Measurements from ENCODE around the gene RALY. TPM values are rescaled to one million over a fixed set of nuclear protein-coding genes. Genes with fewer than 3 reads are reported as not detected.

RALY gene
- total and polyA plus RNA-seq, 3 experiments from 2014 or later: 159 to 230 (median 160) TPM

- Mint-ChIP-seq H3K9me3 (no peaks in the 10 kb centered on the region), H3K4me1 (peaks cover 83 to 96% (median 94%) of the 10 kb centered on the region in 3 donors), H3K27ac (peak overlapping the region; percentile 6 to 81 (median 63)), H3K36me3 (peaks cover 0 to 41% (median 2%) of the 10 kb centered on the region in 3 donors), H3K27me3 (peaks cover 0 to 1% of the 10 kb centered on the region in 2 donors), H3K4me3 (peak overlapping the region in 1 of 7 donors; percentile 6)
- H3K4me3 ChIP-seq (ENCODE audit: low read length): no peak overlapping the region
- H3K9me3 ChIP-seq (ENCODE audit: low read length): no peaks in the 10 kb centered on the region
- CTCF ChIA-PET: no interaction called here
- peaks cover 36% of the 10 kb centered on the region for H3K4me1 ChIP-seq (ENCODE audit: insufficient read depth, low read length)
- POLR2A ChIA-PET: no interaction called here
- no peak for DNase-seq
- H3K27ac ChIP-seq (ENCODE audit: low read depth, low read length): no peak overlapping the region
- H3K27me3 ChIP-seq (ENCODE audit: insufficient read depth, low read length, poor library complexity, severe bottlenecking): no peaks in the 10 kb centered on the region
- H3K36me3 ChIP-seq (ENCODE audit: insufficient read depth, low read length): no peaks in the 10 kb centered on the region
These were observed 49.3 kb downstream of the RALY start for GRCh38 chr20:34043025-34043424.

GRCh38 chr20:34045294-34045693 lies 51.6 kb downstream of the RALY start:
- H3K4me1 ChIP-seq (ENCODE audit: insufficient read depth, low read length): peaks cover 36% of the 10 kb centered on the region
- Mint-ChIP-seq H3K4me1 (peaks cover 85 to 97% (median 95%) of the 10 kb centered on the region in 3 donors), H3K27ac (peak overlapping the region; percentile 13 to 89 (median 74)), H3K27me3 (peaks cover 0 to 1% of the 10 kb centered on the region in 2 donors), H3K36me3 (peaks cover 0 to 39% (median 2%) of the 10 kb centered on the region in 3 donors), H3K4me3 (no peak overlapping the region), H3K9me3 (no peaks in the 10 kb centered on the region)
- H3K9me3 ChIP-seq (ENCODE audit: low read length): no peaks in the 10 kb centered on the region
- H3K27ac ChIP-seq (ENCODE audit: low read depth, low read length): no peak overlapping the region
- no peak for DNase-seq
- ChIA-PET POLR2A (no interaction called here), CTCF (no interaction called here)
- H3K4me3 ChIP-seq (ENCODE audit: low read length): no peak overlapping the region
- no peaks in the 10 kb centered on the region for H3K27me3 ChIP-seq (ENCODE audit: insufficient read depth, low read length, poor library complexity, severe bottlenecking)
- no peaks in the 10 kb centered on the region for H3K36me3 ChIP-seq (ENCODE audit: insufficient read depth, low read length)

GRCh38 chr20:34045930-34046725 lies 52.4 kb downstream of the RALY start:
- H3K4me1 Mint-ChIP-seq: peaks cover 84 to 97% (median 95%) of the 10 kb centered on the region in 3 donors
- peak overlapping the region in 2 of 7 donors; percentile 19 to 20 for H3K4me3 Mint-ChIP-seq
- Histone ChIP-seq H3K4me3 (ENCODE audit: low read length) (no peak overlapping the region), H3K36me3 (ENCODE audit: insufficient read depth, low read length) (no peaks in the 10 kb centered on the region), H3K27ac (ENCODE audit: low read depth, low read length) (no peak overlapping the region), H3K4me1 (ENCODE audit: insufficient read depth, low read length) (peaks cover 35% of the 10 kb centered on the region), H3K27me3 (ENCODE audit: insufficient read depth, low read length, poor library complexity, severe bottlenecking) (no peaks in the 10 kb centered on the region), H3K9me3 (ENCODE audit: low read length) (no peaks in the 10 kb centered on the region)
- POLR2A ChIA-PET: no interaction called here
- CTCF ChIA-PET: interaction anchor here (0.7 to 0.8 kb wide), 2 partner anchors 8 to 23 kb away, joined by 3 to 5 read pairs; no protein-coding TSS in a partner anchor
- no peaks in the 10 kb centered on the region for H3K9me3 Mint-ChIP-seq
- DNase-seq: no peak
- peaks cover 0 to 38% (median 2%) of the 10 kb centered on the region in 3 donors for H3K36me3 Mint-ChIP-seq
- peak overlapping the region; percentile 4 to 89 (median 46) for H3K27ac Mint-ChIP-seq
- H3K27me3 Mint-ChIP-seq: peaks cover 0 to 3% of the 10 kb centered on the region in 2 donors

GRCh38 chr20:34047010-34047687 lies 53.4 kb downstream of the RALY start:
- H3K36me3 Mint-ChIP-seq: peaks cover 0 to 35% (median 2%) of the 10 kb centered on the region in 3 donors
- no peak overlapping the region for H3K27ac ChIP-seq (ENCODE audit: low read depth, low read length)
- H3K4me1 Mint-ChIP-seq: peaks cover 80 to 96% (median 95%) of the 10 kb centered on the region in 3 donors
- H3K4me3 Mint-ChIP-seq: no peak overlapping the region
- H3K27me3 ChIP-seq (ENCODE audit: insufficient read depth, low read length, poor library complexity, severe bottlenecking): no peaks in the 10 kb centered on the region
- peaks cover 0 to 3% of the 10 kb centered on the region in 2 donors for H3K27me3 Mint-ChIP-seq
- POLR2A ChIA-PET: no interaction called here
- no peaks in the 10 kb centered on the region for H3K36me3 ChIP-seq (ENCODE audit: insufficient read depth, low read length)
- H3K9me3 ChIP-seq (ENCODE audit: low read length): no peaks in the 10 kb centered on the region
- H3K4me3 ChIP-seq (ENCODE audit: low read length): no peak overlapping the region
- CTCF ChIA-PET: interaction anchor here (0.7 to 0.8 kb wide), 2 partner anchors 9 to 22 kb away, joined by 3 to 5 read pairs; no protein-coding TSS in a partner anchor
- no peaks in the 10 kb centered on the region for H3K9me3 Mint-ChIP-seq
- H3K4me1 ChIP-seq (ENCODE audit: insufficient read depth, low read length): peaks cover 31% of the 10 kb centered on the region
- no peak for DNase-seq
- H3K27ac Mint-ChIP-seq: peak overlapping the region in 5 of 8 donors; percentile 7 to 64 (median 32)

- no peak overlapping the region for H3K4me3 ChIP-seq (ENCODE audit: low read length)
- Mint-ChIP-seq H3K36me3 (peaks cover 0 to 35% (median 2%) of the 10 kb centered on the region in 3 donors), H3K4me1 (peaks cover 78 to 96% (median 95%) of the 10 kb centered on the region in 3 donors), H3K9me3 (no peaks in the 10 kb centered on the region), H3K27me3 (peaks cover 0 to 3% of the 10 kb centered on the region in 2 donors), H3K4me3 (no peak overlapping the region), H3K27ac (peak overlapping the region in 6 of 8 donors; percentile 12 to 71 (median 25))
- H3K27me3 ChIP-seq (ENCODE audit: insufficient read depth, low read length, poor library complexity, severe bottlenecking): no peaks in the 10 kb centered on the region
- H3K27ac ChIP-seq (ENCODE audit: low read depth, low read length): no peak overlapping the region
- H3K4me1 ChIP-seq (ENCODE audit: insufficient read depth, low read length): peaks cover 24% of the 10 kb centered on the region
- CTCF ChIA-PET: no interaction called here
- POLR2A ChIA-PET: no interaction called here
- H3K36me3 ChIP-seq (ENCODE audit: insufficient read depth, low read length): no peaks in the 10 kb centered on the region
- DNase-seq: no peak
- H3K9me3 ChIP-seq (ENCODE audit: low read length): no peaks in the 10 kb centered on the region
These were observed 54.2 kb downstream of the RALY start for GRCh38 chr20:34047917-34048316.

GRCh38 chr20:34049389-34049788 lies 55.7 kb downstream of the RALY start:
- CTCF ChIA-PET: no interaction called here

GRCh38 chr20:34049897-34050695 lies 56.4 kb downstream of the RALY start:
- Histone ChIP-seq H3K27ac (ENCODE audit: low read depth, low read length) (no peak overlapping the region), H3K27me3 (ENCODE audit: insufficient read depth, low read length, poor library complexity, severe bottlenecking) (no peaks in the 10 kb centered on the region), H3K4me1 (ENCODE audit: insufficient read depth, low read length) (peaks cover 37% of the 10 kb centered on the region), H3K4me3 (ENCODE audit: low read length) (no peak overlapping the region), H3K36me3 (ENCODE audit: insufficient read depth, low read length) (no peaks in the 10 kb centered on the region), H3K9me3 (ENCODE audit: low read length) (no peaks in the 10 kb centered on the region)
- Mint-ChIP-seq H3K4me1 (peaks cover 76 to 98% (median 96%) of the 10 kb centered on the region in 3 donors), H3K9me3 (no peaks in the 10 kb centered on the region), H3K27me3 (peaks cover 0 to 3% of the 10 kb centered on the region in 2 donors), H3K27ac (peak overlapping the region in 7 of 8 donors; percentile 37 to 81 (median 47)), H3K4me3 (no peak overlapping the region), H3K36me3 (peaks cover 0 to 25% (median 1%) of the 10 kb centered on the region in 3 donors)
- no peak for DNase-seq
- POLR2A ChIA-PET: no interaction called here
- CTCF ChIA-PET: no interaction called here

More at GRCh38 chr20:34049389-34049788, 55.7 kb downstream of the RALY start:
- peaks cover 0 to 3% of the 10 kb centered on the region in 2 donors for H3K27me3 Mint-ChIP-seq
- POLR2A ChIA-PET: no interaction called here
- Histone ChIP-seq H3K4me1 (ENCODE audit: insufficient read depth, low read length) (peaks cover 30% of the 10 kb centered on the region), H3K4me3 (ENCODE audit: low read length) (no peak overlapping the region), H3K36me3 (ENCODE audit: insufficient read depth, low read length) (no peaks in the 10 kb centered on the region), H3K27ac (ENCODE audit: low read depth, low read length) (no peak overlapping the region), H3K27me3 (ENCODE audit: insufficient read depth, low read length, poor library complexity, severe bottlenecking) (no peaks in the 10 kb centered on the region), H3K9me3 (ENCODE audit: low read length) (no peaks in the 10 kb centered on the region)
- H3K36me3 Mint-ChIP-seq: peaks cover 0 to 28% (median 0%) of the 10 kb centered on the region in 3 donors
- no peaks in the 10 kb centered on the region for H3K9me3 Mint-ChIP-seq
- H3K4me3 Mint-ChIP-seq: peak overlapping the region in 1 of 7 donors; percentile 3
- DNase-seq: no peak
- H3K27ac Mint-ChIP-seq: peak overlapping the region in 6 of 8 donors; percentile 8 to 84 (median 34)
- peaks cover 75 to 96% (median 95%) of the 10 kb centered on the region in 3 donors for H3K4me1 Mint-ChIP-seq

Measured in CD8-positive, alpha-beta memory T cell (primary cell).